B cell (primary cell): ENCODE measurements around the gene PNO1. TPM values are rescaled to one million over a fixed set of nuclear protein-coding genes. Genes with fewer than 3 reads are reported as not detected.

ENCODE experiments used
- ATAC-seq: fragments of 200-7000 bp; cut with Tn5 transposase; one replicate; pipeline ENCODE4 v1.10.0; 2021; ENCODE audit warnings: low read depth, mild to moderate bottlenecking, moderate number of reproducible peaks, moderate library complexity
- CTCF ChIA-PET: fragments of 350-600 bp; sonication (Branson Sonifier 250); formaldehyde crosslinking; loops from one replicate; lab custom pipeline; 2021; ENCODE audit warnings: antibody characterized with exemption, inconsistent platforms; lab: Charles Lee
- POLR2A ChIA-PET: fragments of 350-600 bp; sonication (Branson Sonifier 250); formaldehyde crosslinking; loops from one replicate; lab custom pipeline; 2021; ENCODE audit warnings: antibody characterized with exemption; lab: Charles Lee
- DNase-seq: peaks from one replicate; pipeline ENCODE4 v3.0.0; 2013
- H2AFZ ChIP-seq: 2 replicates; pipeline ENCODE4 v1.6.1; 2012; ENCODE audit warnings: mild to moderate bottlenecking, low read depth, low read length; ENCODE audit not compliant: insufficient read depth, poor library complexity, severe bottlenecking
- H3K27ac ChIP-seq, 2 donors: 1 replicate in 1 of 2; 2 replicates in 1 of 2; pipeline ENCODE4 v1.5.1; 2012 to 2013; ENCODE audit warnings: low read length in 2 of 2, mild to moderate bottlenecking in 2 of 2, moderate library complexity in 1 of 2
- H3K27me3 ChIP-seq, 4 experiments: fragments of 200-600 bp in 1 of 4; sonication (generic) in 1 of 4; replicated peaks in 1 of 4; 1 replicate in 2 of 4; 2 replicates in 2 of 4; pipeline versions ENCODE4 v1.6.1 to v1.7.0; 2013 to 2016; ENCODE audit warnings: low read length in 3 of 4, mild to moderate bottlenecking in 2 of 4, mixed read lengths in 1 of 4, moderate library complexity in 1 of 4; ENCODE audit not compliant: insufficient read depth in 4 of 4, control insufficient read depth in 3 of 4; ENCODE audit errors: control extremely low read depth in 1 of 4
- H3K36me3 ChIP-seq, 2 experiments: replicated peaks in 1 of 2; 1 replicate in 1 of 2; 2 replicates in 1 of 2; pipeline versions ENCODE4 v1.6.1 to v1.7.1; 2013; ENCODE audit warnings: low read length in 1 of 2; ENCODE audit not compliant: insufficient read depth in 2 of 2, control insufficient read depth in 1 of 2; ENCODE audit errors: control extremely low read depth in 1 of 2, extremely low read depth in 1 of 2
- H3K4me1 ChIP-seq, 2 donors: fragments of 200-600 bp in 1 of 2; sonication (generic) in 1 of 2; 1 replicate in 1 of 2; 2 replicates in 1 of 2; pipeline versions ENCODE4 v1.5.1 to v1.6.1; 2013 to 2017; ENCODE audit warnings: low read length in 2 of 2; ENCODE audit not compliant: control insufficient read depth in 2 of 2, insufficient read depth in 2 of 2
- H3K4me2 ChIP-seq: replicated peaks from 2 replicates; pipeline ENCODE3; 2012; ENCODE audit warnings: mild to moderate bottlenecking, low read depth, low read length; ENCODE audit not compliant: poor library complexity, severe bottlenecking
- H3K4me3 ChIP-seq, 5 experiments: fragments of 200-600 bp in 1 of 5; sonication (generic) in 1 of 5; 1 replicate in 3 of 5; 2 replicates in 2 of 5; pipeline versions ENCODE4 v1.5.1 to v1.7.0; 2011 to 2016; ENCODE audit warnings: low read length in 4 of 5, mild to moderate bottlenecking in 4 of 5, low read depth in 2 of 5, control low read depth in 1 of 5, moderate library complexity in 1 of 5; ENCODE audit not compliant: insufficient read depth in 1 of 5; ENCODE audit errors: control extremely low read depth in 1 of 5, extremely low read depth in 1 of 5
- H3K79me2 ChIP-seq: fragments of 200-600 bp; sonication (generic); one replicate; pipeline ENCODE4 v1.6.0; 2016; ENCODE audit warnings: low read length; ENCODE audit not compliant: control insufficient read depth, insufficient read depth
- H3K9ac ChIP-seq: fragments of 200-600 bp; sonication (generic); 2 replicates; pipeline ENCODE4 v1.6.1; 2017; ENCODE audit warnings: mild to moderate bottlenecking, low read length, moderate library complexity
- H3K9me3 ChIP-seq, 3 donors: one replicate each; pipeline versions ENCODE4 v1.6.1 to v1.7.1; 2013; ENCODE audit warnings: low read length in 2 of 3; ENCODE audit not compliant: control insufficient read depth in 2 of 3, insufficient read depth in 1 of 3; ENCODE audit errors: control extremely low read depth in 1 of 3
- H4K20me1 ChIP-seq: 2 replicates; pipeline ENCODE4 v1.6.0; 2012; ENCODE audit warnings: mild to moderate bottlenecking, low read length; ENCODE audit not compliant: insufficient read depth, control insufficient read depth, poor library complexity, severe bottlenecking
- H3K27ac Mint-ChIP-seq: one replicate; pipeline ENCODE4 v1.8.0; 2021; ENCODE audit warnings: mixed read lengths
- H3K27me3 Mint-ChIP-seq: one replicate; pipeline ENCODE4 v1.8.0; 2021; ENCODE audit warnings: mixed read lengths
- H3K4me1 Mint-ChIP-seq: one replicate; pipeline ENCODE4 v1.8.0; 2021; ENCODE audit warnings: mixed read lengths
- H3K4me3 Mint-ChIP-seq: one replicate; pipeline ENCODE4 v1.8.0; 2021; ENCODE audit warnings: mixed read lengths
- H3K9me3 Mint-ChIP-seq: one replicate; pipeline ENCODE4 v1.8.0; 2022; ENCODE audit warnings: mixed read lengths; ENCODE audit not compliant: insufficient read depth
- EZH2 ChIP-seq: IDR thresholded peaks from 2 replicates; pipeline ENCODE4 v1.6.1; 2012; ENCODE audit warnings: borderline replicate concordance, low read depth, mild to moderate bottlenecking, moderate library complexity, low read length; ENCODE audit not compliant: insufficient read depth, poor library complexity, severe bottlenecking
- WGBS: methylation state at CpG from one replicate; pipeline ENCODE4 v1.1.5; 2013; ENCODE audit warnings: missing lambda C conversion rate; ENCODE audit not compliant: insufficient coverage; 5-methylcytosine and 5-hydroxymethylcytosine counted together
- intact Hi-C: fragments of 100-400 bp; cut with micrococcal nuclease; formaldehyde crosslinking; loops from one replicate; pipeline ENCODE4 v1.10.0; 2022
- polyA plus RNA-seq: library from polyadenylated mRNA; depleted of rRNA; stranded (reverse); fragments of >200 nt; gene quantifications from 2 replicates; pipeline ENCODE4 v1.2.3, GENCODE V29; 2012
- total RNA-seq, 2 donors: library from RNA; stranded (reverse); fragments of 120-200 nt in 1 of 2; gene quantifications; 1 replicate in 1 of 2; 2 replicates in 1 of 2; pipeline versions ENCODE4 v1.2.3 to v1.2.4, GENCODE V29; 2013 to 2022
- TF ChIP-seq, protein P1 (sequence below): fragments of 200-600 bp; IDR thresholded peaks from one replicate; pipeline ENCODE4 v1.8.0; 2022; ENCODE audit warnings: antibody characterized with exemption, mild to moderate bottlenecking

Gene PNO1
- total and polyA plus RNA-seq, 2 donors (not counting 1 experiment from before 2014, with no cell fraction given): 4.7 to 12.3 TPM

DNA sequence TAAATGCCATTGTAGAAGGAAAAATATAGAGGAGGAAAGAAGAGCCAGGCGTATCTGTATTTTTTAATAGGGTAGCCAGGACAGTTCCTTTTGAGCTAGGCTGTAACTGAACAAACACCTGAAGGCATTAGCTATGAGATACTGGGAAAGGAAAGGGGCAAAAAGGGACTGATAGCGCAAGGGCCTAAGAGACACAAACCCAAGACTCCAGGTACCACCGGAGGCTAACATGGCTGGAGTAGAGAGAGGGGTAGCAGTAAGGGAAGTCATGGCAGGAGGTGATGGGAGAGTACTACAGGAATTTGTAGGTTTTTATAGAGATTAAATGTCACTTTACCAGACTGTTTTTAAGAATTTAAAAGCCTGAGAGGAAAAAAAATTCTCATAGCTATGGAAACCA is 20.7 kb downstream of the PNO1 start:
- H3K79me2 ChIP-seq: no peaks in the 10 kb centered on the region

DNA sequence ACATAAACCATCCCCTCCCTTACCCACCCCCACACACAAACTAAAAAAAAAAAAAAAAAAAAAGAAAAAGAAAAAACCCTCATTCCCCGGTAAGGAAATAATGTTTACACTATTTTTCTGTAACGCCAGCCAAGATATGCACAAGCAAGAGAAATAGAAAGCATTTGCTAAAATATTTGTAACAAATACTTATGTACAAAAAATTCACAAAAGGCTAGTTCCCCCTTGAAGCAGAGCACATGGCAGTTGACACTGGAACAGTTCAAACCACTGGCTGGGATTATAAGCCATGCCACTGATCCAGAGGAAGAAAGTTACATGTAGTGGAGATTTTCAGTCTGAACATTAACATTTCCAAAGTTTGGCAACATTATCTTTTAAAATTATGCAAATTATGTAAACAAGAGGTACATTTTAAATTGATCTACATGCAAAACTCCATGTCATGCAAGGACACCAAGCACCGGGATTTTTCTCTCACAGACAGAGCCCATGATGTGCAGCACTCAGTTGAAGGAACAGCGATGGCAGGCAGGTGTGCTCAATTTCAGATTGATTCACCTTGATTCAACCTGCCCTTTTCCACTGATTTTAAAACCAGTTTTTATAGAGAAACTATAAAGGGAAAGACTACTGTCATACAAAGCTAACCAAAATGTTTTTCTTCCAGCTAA is 21.4 kb downstream of the PNO1 start:
- Histone ChIP-seq H3K9me3 (no peaks in the 10 kb centered on the region), H3K9ac (no peak overlapping the region), H3K27ac (no peak overlapping the region), H3K36me3 (peaks cover 10 to 31% of the 10 kb centered on the region in 2 experiments), H3K79me2 (peaks cover 5% of the 10 kb centered on the region), H4K20me1 (peaks cover 15% of the 10 kb centered on the region), H3K4me2 (no peak overlapping the region), H2AFZ (no peak overlapping the region), H3K4me1 (peaks cover 15 to 16% of the 10 kb centered on the region in 2 donors), H3K27me3 (no peaks in the 10 kb centered on the region), H3K4me3 (no peak overlapping the region)
- Mint-ChIP-seq H3K27ac (no peak overlapping the region), H3K9me3 (no peaks in the 10 kb centered on the region), H3K4me3 (no peak overlapping the region), H3K27me3 (no peaks in the 10 kb centered on the region), H3K4me1 (peaks cover 20% of the 10 kb centered on the region)
- no peak for ATAC-seq
- WGBS: 80% methylated on average over 1 of the region's 4 CpGs
- POLR2A ChIA-PET: no interaction called here
- CTCF ChIA-PET: interaction anchor here (1.5 to 1.7 kb wide), 2 partner anchors 17 to 104 kb away, joined by 3 to 9 read pairs; no protein-coding TSS in a partner anchor
- no peak for DNase-seq
- TF ChIP-seq EZH2: no peak
- TF ChIP-seq, protein P1, sequence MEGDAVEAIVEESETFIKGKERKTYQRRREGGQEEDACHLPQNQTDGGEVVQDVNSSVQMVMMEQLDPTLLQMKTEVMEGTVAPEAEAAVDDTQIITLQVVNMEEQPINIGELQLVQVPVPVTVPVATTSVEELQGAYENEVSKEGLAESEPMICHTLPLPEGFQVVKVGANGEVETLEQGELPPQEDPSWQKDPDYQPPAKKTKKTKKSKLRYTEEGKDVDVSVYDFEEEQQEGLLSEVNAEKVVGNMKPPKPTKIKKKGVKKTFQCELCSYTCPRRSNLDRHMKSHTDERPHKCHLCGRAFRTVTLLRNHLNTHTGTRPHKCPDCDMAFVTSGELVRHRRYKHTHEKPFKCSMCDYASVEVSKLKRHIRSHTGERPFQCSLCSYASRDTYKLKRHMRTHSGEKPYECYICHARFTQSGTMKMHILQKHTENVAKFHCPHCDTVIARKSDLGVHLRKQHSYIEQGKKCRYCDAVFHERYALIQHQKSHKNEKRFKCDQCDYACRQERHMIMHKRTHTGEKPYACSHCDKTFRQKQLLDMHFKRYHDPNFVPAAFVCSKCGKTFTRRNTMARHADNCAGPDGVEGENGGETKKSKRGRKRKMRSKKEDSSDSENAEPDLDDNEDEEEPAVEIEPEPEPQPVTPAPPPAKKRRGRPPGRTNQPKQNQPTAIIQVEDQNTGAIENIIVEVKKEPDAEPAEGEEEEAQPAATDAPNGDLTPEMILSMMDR: no peak
- intact Hi-C loops: no loop called here

More for the DNA sequence above, 20.7 kb downstream of the PNO1 start:
- H2AFZ ChIP-seq: no peak overlapping the region
- peak overlapping the region; percentile 5 for H3K27ac Mint-ChIP-seq
- no peaks in the 10 kb centered on the region for H3K9me3 ChIP-seq
- H3K36me3 ChIP-seq: peaks cover 10 to 27% of the 10 kb centered on the region in 2 experiments
- WGBS: 100% methylated on average over 1 of the region's 3 CpGs
- no peak overlapping the region for H3K27ac ChIP-seq
- no peak overlapping the region for H3K4me2 ChIP-seq
- intact Hi-C loops: no loop called here
- DNase-seq: no peak
- H3K4me1 ChIP-seq: peaks cover 21 to 22% of the 10 kb centered on the region in 2 donors
- H3K9me3 Mint-ChIP-seq: no peaks in the 10 kb centered on the region
- H3K27me3 Mint-ChIP-seq: no peaks in the 10 kb centered on the region
- no peak overlapping the region for H3K9ac ChIP-seq
- ATAC-seq: no peak
- H3K4me3 ChIP-seq: no peak overlapping the region
- peaks cover 24% of the 10 kb centered on the region for H3K4me1 Mint-ChIP-seq
- CTCF ChIA-PET: interaction anchor here (1.1 to 1.5 kb wide), 5 partner anchors 8 to 105 kb away, joined by 3 to 4 read pairs (median 3); no protein-coding TSS in a partner anchor
- no peaks in the 10 kb centered on the region for H3K27me3 ChIP-seq
- TF ChIP-seq EZH2: no peak
- TF ChIP-seq, protein P1: no peak
- POLR2A ChIA-PET: no interaction called here
- no peak overlapping the region for H3K4me3 Mint-ChIP-seq
- peaks cover 15% of the 10 kb centered on the region for H4K20me1 ChIP-seq
